Activated CD4-positive, alpha-beta T cell treated with anti-CD3 and anti-CD28 coated beads for 48 hours (primary cell): ENCODE measurements around the gene SPINK8.

ENCODE experiments used
- DNase-seq: peaks from one replicate; pipeline ENCODE4 v3.0.0-alpha.2; 2020

SPINK8 gene

GRCh38 chr3:48275287-48276027 lies 58.0 kb downstream of the SPINK8 start:
- DNase-seq: no peak

DNA sequence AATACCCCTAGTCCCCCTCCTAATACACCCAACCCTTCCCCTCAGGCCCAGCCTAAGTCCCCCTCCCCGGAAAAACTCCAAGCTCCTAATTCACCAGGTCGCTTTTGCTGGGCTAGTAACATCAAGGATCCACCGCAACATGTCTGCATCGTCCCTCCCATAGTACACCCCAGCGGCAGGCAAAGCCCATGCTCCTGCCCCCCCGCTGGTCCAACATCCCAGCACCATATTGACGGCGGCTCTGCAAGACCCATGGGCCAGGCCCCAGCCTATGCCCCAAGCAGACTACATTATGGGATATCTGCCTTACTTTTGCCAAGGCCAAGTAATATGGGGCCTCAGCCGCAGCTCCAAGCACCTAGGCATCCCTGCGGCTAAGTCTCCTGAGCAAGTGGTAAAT lies 59.0 kb downstream of the SPINK8 start:
- no peak for DNase-seq

DNA sequence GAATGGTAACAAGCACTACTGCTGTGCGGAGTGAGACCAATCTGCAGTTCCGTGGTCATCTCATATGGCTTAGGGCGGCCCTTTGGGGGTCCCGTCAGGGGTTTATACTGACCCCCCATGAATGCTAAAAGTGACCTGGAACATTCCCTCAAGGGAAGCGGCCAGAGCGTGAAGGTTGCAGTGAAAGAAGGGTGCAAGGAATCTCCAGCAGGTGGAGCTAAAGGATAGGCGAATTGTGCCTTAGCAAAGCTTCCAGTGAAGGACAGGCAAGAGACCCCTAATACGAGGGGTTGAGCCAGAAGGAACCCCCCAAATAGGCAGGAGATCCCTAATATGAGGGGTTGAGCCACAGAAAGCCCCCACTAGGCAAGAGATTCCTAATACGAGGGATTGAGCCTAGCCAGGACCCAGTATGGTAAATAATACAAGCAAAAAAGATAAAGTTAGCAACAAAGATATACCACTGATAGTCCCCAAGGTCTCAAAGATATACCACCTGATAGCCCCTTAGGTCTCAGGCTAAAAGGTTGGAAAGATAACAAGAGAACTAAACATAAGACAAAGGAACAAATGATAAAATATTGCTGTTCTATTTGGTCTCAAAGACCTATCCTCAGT lies 59.8 kb downstream of the SPINK8 start:
- peak; percentile 59 for DNase-seq

DNA sequence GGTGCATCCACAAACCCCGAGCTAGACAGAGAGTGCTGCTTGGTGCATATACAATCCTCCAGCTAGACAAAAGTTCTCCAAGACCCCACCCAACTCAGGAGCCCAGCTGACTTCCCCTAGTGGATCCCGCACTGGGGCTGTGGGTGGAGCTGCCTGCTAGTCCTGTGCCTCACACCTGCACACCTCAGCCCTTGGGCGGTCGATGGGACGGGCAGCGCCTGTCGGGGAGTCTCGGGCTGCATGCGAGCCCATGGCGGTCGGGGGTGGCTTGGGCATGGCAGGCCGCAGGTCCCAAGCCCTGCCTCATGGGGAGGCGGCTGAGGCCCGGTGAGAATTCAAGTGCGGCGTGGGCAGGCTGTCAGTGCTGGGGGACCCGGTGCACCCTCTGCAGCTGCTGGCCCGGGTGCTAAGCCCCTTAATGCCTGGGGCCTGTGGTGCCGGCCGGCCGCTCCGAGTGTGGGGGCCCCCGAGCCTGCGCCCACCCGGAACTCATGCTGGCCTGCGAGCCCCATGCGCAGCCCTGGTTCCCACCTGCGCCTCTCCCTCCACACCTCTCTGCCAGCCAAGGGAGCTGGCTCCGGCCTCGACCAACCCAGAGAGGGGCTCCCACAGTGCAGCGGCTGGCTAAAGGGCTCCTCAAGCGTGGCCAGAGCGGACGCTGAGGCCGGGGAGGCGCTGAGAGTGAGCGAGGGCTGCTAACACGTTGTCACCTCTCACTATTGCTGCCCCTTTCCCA lies 61.5 kb downstream of the SPINK8 start:
- no peak for DNase-seq

DNA sequence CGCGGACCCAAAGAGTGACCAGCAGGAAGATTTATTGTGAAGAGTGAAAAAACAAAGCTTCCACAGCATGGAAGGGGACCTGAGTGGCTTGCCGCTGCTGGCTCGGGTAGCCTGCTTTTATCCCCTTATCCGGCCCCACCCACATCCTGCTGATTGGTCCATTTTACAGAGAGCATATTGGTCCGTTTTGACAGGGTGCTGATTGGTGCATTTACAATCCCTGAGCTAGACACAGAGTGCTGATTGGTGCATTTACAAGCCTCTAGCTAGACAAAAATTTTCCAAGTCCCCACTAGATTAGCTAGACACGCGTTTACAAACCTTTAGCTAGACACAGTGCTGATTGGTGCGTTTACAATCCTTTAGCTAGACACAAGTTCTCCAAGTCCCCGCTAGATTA lies 62.2 kb downstream of the SPINK8 start:
- DNase-seq: peak; percentile 20

- no peak for DNase-seq
These were observed 63.2 kb downstream of the SPINK8 start for GRCh38 chr3:48270306-48270705.

- no peak for DNase-seq
These were observed 63.9 kb downstream of the SPINK8 start for GRCh38 chr3:48269592-48269991.

GRCh38 chr3:48268936-48269561 lies 64.4 kb downstream of the SPINK8 start:
- DNase-seq: peak; percentile 82

DNA sequence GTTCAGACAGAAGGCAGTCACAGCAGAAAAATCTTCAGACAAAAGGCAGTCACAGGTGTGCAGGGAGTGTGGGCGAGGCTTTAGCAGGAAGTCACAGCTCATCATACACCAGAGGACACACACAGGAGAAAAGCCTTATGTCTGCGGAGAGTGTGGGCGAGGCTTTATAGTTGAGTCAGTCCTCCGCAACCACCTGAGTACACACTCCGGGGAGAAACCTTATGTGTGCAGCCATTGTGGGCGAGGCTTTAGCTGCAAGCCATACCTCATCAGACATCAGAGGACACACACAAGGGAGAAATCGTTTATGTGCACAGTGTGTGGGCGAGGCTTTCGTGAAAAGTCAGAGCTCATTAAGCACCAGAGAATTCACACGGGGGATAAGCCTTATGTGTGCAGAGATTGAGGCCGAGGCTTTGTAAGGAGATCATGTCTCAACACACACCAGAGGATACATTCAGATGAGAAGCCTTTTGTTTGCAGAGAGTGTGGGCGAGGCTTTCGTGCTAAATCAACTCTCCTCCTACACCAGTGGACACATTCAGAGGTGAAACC lies 65.0 kb downstream of the SPINK8 start:
- DNase-seq: peak; percentile 93

GRCh38 chr3:48267782-48268181 lies 65.7 kb downstream of the SPINK8 start:
- no peak for DNase-seq

DNA sequence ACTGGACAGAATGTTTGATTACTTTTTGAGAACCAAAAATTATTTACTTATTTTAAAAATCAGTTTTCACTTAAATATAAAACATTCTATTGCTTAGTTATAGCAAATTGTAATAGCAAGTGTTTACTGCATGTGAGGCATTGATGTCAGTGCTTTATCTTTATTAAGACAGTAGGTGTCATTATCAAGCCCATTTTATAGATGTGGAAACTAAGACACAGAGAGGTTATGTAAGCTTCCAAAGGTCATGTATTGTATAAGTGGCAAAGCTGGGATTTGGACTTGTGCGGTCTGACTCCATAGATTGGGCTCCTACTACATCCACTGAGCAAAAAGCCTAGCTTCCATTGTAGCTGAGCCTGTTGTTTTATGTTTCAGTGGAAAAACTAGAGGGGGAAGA lies 74.9 kb downstream of the SPINK8 start:
- no peak for DNase-seq
